GM21360 (cell line): ENCODE measurements around the gene CPNE2.

ENCODE experiments used
- ATAC-seq: cut with Tn5 transposase; IDR thresholded peaks from one replicate; pipeline ENCODE4 v1.9.1; 2021; ENCODE audit warnings: mild to moderate bottlenecking, moderate library complexity; ENCODE audit not compliant: unreplicated experiment

The CPNE2 gene

DNA sequence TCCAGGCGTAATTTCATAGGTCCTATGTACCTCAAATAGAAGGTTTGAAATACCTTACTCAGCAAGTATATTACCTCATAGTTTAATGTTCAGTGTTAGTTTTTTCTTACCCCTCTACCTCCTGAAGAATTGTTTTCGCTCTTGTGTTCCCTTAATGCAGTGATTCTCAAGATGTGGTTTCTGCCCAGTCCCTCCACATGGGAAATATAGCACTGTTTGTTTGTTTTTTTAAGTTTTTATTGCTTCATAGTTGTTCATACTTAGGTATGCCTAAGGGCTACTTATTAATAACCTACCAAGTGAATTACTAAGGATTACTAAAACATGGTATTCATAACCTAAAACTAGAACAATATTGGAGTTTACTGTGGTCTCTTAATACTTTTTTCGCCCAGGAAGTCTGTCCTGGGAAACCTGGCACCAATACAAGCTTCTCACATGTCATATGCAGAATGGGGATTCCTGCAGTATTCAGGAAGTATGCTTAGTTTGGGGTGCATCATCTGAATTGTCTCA, 98.7 kb downstream of the CPNE2 start:
- ATAC-seq = no peak

DNA sequence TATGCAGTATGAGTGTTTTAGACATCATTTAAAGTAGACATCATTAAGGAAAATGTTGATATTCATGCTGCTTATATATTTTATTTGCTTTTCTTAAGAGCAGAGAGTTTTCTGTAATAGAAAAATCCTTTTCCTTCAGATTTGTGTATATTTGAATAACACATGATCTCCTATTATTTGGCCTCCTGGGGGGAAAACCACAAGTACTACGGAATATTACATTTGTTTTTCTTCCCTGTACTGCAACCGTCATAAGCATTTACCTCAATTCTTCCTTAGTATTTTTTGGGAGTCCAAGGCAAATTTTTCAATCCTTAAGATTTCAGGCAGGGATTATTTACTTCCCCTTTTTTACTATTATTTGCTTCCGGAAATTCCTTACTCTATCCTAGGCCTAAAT, 99.8 kb downstream of the CPNE2 start:
- no peak for ATAC-seq

DNA sequence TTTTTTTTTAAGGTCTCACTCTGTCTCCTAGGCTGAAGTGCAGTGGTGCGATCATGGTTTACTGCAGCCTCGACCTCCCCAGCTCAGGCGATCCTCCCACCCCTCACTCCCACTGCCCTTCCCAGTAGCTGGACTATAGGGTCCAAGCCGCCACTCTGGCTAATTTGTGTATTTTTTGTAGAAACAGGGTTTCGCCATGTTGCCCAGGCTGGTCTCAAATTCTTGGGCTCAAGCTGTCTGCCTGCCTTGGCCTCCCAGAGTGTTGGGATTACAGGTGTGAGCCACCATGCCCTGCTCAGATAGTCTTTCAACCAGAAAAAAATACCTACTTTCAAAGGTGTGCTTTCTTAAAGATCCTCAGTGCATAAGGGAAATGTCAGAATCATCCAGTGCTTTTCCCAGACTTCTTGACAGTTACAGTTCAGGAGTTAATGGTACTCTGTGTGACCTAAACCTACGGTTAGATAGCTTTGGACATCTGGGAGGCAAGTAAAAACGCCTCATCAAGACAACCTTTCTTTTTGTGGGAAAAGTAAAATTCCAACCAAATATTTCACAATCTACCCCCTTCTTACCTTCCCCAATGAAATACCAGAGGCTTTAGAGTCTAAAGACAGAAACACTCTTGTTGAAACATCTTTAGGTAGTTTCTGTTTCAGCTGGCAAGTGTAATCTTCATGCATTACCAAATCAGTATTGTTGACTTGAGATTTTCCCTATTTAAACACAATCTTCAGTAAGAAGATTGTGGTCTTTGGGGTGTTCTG, 100.5 kb downstream of the CPNE2 start:
- no peak for ATAC-seq

DNA sequence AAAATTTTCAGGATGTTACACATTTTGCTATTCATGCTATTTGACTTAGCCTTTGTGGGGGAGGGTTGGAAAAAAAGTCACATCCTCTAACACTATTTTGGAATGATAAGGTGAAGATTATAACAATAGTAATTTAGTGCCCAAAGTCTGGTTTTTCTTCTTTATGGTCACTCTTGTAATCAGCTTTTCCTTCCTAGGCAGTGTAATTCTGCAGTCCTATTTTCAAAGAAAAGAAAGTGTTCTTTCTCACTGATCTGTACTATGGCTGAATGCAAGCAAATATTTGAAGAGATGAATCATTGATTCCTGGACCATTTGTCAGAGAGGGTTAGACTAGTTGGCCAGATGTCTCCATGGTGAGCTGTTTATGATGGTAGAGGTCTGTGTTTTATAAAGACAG, 102.1 kb downstream of the CPNE2 start:
- no peak for ATAC-seq

DNA sequence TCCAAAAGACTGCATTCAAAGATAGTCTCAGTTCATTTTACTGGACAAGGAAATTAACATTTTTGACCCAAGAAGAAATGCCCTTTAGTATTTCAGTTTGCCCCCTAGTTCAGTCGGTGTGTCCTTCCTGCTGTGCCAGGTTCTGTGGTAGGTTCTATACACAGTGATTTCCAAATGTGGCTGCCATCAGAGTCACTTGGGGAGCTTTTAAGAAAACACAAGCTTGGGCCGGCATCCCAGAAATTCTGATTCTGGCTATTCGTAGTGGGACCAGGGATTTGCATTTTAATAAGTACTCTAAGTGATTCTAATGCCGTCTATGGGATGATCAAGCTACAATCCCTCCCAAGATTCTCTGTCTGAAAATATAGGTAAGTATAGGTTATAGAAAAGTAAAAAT, 103.9 kb downstream of the CPNE2 start:
- no peak for ATAC-seq

DNA sequence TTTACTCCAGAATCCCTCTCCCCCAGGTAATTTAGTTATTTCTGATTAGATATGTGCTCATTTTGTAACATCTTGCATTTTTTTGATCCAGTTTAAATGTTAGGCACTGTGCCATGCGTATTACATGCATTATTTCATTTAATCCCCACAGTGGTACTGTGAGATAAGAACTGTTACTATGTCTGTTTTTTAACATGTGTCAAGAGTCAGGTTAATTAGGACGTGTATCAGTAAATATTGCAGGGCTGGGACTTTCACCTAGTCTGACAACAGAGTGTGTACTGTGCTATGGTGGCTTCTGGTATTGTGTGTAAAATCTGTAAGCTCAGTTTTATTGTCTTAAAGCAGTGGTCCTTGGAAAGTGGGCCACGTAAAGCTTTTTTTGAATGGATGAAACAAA, 104.4 kb downstream of the CPNE2 start:
- no peak for ATAC-seq
